HG02852 (cell line): Measurements from ENCODE around the gene TBL1Y.
"Not testable (repeated sequence)": the region's sequence is repeated elsewhere in the genome, so short reads cannot be mapped to it uniquely, and the experiment has no call there.

ENCODE experiments used
- ATAC-seq: cut with Tn5 transposase; IDR thresholded peaks from one replicate; pipeline ENCODE4 v1.9.1; 2021; ENCODE audit warnings: mild to moderate bottlenecking, moderate library complexity; ENCODE audit not compliant: unreplicated experiment

Gene TBL1Y

DNA sequence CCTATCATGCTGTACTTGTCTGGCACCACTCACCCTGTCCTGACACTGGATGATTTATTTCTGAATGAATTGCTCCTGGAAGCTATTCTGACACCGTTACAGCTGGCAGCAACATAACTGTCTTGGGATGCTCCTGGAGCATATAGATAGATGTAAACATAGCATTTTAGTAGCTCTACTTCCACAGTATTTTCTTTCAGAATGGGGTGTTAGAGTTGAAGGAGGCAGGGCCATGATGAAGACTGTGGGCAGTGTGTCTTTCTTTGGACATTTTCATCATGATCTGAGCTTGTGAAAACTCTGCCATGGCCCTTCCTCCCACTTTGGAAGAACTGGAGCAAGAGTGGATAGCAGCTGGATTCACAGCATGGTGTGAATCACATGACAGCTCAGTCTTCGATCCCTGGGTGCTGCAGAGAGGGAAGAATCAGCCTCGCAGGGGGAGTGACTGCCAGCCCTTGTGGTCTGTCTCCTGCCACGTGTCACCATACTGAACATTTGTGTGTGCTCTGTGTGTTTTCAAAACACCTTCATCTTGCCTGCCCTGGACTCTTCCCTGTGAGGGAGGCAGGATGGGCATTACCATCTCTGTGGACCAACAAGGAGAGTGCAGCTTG, 61.9 kb downstream of the TBL1Y start:
- ATAC-seq, result no peak

DNA sequence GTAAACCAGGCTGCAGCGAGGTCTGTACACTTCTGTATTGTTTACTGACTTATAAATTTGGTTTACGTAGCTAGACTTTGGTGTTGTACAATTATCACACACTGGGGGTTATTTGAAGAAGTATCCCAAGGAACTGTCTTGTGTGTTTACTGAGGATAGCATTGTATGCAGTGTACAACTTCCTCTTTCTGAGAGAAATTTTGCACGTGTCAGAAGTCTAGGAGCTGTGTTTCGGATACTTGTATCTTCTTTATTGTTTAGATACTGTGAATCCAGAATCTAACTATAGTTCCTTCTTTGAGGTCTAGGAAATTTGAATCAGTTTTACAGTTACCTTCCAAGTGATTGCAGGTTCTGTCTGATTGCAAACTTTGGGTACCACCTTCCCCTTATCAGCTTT, 64.5 kb downstream of the TBL1Y start:
- no peak for ATAC-seq

DNA sequence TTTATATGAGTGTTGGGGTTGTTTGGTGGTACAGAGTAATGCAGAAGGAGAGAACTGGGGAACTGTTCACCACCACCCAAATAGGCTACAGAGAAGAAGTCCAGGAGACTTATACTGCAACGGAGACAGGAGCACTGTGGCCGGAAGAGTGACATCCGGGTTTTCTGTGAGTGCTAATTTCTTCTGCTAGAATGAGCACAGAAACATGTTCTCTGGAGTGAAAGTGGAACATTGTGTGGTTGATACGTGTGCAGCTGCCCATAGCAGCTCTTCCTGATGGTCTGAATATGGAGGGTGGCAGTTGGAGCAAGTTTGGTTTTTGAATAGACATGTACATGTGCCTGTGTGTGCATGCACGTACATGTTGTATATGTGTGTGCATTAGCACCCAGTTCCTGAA, 67.3 kb downstream of the TBL1Y start:
- no peak for ATAC-seq

DNA sequence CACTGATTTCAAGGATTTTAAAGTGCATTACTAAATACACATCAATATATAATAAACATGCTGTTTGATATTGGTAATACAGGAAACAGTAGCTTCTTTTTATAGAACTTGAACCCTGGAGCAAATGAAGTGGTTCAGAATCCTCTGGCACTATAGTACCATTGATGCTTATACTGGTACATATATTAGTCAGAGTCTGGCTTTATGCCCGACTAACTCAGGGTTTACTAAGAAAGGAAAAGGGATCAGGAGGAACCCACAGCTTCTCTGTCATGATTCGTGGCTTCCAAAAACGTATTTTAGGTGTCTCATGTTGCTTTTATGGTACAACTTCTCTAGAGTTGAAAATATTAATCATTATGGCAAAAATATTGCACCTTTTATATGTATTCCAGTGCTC, 72.7 kb downstream of the TBL1Y start:
- no peak for ATAC-seq

DNA sequence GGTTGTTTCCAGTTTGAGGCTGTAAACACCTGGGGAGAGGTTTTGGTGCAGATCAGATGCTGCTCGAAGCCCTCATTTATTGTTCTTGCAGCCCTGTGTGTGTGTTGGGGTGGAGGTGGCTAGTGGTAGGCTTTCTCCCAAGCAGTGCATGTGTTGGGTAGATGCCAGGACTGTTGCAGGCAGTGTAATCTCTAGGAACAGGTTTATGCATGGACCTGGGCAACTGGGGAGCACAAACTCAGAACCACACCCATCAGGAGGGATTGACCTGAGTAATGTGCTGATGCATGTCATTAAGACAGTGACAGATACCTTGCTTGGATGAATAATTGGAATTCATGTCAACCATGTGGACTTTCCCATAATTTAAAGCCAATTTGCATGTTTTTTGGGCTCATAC, 77.3 kb downstream of the TBL1Y start:
- ATAC-seq, result no peak

DNA sequence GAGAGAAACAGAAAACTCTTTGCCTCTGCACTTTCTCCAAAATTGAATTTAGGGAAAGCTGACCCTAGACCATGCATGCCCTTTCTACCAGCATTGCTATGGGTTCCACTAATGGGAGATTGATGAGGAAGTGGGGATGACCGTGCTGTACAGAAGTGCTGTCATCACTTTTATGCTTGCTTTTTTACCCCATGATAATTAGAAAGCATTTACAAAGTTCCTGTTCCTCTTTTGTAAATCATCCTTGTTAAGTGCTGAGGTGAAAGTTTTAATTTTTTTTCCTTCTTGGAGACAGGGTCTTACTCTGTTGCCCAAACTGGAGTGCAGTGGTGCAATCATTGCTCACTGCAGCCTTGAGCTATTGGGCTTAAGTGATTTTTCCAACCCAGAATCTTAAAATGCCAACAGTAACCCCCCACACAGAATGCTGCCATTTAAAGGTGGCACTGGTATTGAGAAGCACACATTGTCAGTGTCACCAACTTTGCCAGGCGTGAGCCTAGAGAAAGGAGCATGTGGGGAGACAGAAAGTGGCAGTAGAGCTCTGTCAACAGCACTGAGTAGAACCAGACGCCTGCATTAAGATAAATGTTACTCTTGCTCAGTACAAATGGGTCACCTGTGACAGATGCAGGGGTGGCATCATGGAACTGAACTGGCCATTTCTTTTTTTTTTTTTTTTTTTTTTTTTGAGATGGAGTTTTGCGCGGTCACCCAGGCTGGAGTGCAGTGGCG, 79.6 kb downstream of the TBL1Y start:
- ATAC-seq, result no peak

DNA sequence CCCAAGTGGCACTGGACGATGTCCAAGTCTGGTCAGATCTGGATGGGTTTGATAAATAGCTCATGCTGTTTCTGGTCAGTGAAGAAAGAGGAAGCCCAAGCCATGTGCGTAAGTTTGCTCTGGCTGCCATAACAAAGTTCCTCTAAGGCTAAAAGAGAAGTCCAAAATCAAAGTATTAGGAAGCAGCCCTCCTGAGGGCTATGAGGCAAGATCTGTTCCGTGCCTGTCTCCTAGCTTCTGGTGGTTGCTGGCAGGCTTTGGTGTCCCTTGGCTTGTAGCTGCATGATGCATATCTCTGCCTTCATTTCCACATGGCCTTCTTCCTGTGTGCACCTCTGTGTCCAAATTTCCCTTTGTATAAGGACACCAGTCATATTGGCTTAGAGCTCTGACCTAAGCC, 81.5 kb downstream of the TBL1Y start:
- no peak for ATAC-seq

DNA sequence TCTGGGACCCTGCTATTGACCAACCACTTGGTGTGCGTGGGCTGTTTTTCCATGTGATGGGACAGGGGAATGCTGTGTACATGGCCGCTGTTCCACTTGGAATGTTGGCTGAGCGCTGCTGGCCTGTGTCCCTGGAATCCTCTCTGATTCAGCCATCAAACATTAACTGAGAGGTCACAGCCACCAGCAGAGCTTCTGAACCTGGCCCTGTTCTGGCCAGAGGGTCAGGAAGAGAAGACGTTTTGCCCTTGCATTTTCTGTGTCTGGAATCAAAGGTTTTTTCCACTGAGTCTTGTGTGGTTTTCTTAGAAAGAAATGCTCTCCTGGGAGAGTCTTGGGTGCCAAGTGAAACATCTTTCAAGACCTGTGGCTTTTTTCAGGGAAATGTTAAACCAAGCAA, 85.5 kb downstream of the TBL1Y start:
- no peak for ATAC-seq

DNA sequence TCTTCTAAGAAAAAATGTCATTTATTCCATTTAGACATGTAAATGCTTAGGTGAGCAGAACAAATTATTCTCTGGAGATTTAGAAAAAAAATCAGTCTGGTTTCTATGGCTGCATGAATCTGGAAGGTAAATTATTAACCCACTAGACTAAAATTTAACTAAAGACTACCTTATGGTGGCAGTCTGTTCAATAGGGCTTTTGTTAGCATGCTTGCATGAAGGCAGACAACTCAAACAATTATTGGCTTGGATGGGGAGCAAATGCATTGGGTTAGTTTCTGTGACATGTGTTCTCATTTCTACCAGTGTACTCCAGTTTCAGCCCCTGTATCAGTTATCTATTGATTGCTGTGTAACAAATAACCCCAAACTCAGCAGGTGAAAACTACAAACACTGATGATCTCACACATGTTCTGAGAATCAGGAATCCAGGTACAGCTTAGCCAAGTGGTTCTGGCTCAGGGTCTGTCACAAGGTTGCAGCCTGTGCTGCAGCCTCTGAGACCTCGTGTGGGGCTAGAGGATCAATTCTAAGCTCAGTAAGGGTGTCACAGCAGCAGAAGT, 87.1 kb downstream of the TBL1Y start:
- ATAC-seq, result no peak

DNA sequence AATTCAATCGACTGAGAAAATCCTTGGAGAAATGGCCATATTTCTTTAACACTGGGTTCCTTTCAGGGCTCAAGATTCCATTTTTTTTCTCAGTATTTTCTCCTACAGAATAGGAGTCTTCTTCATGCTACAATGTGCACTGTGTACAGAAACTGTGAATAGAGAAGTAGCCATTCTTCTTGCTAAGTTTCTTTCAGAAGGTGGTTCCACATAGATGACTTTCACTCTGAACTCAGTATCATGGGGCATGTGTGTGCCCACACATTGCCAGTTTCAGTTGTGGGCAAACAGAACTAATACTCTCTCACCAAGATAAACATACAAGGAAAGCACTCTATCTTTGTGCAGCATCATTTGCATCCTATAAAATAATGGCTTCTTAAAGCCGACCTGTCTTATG, 89.4 kb downstream of the TBL1Y start:
- no peak for ATAC-seq

DNA sequence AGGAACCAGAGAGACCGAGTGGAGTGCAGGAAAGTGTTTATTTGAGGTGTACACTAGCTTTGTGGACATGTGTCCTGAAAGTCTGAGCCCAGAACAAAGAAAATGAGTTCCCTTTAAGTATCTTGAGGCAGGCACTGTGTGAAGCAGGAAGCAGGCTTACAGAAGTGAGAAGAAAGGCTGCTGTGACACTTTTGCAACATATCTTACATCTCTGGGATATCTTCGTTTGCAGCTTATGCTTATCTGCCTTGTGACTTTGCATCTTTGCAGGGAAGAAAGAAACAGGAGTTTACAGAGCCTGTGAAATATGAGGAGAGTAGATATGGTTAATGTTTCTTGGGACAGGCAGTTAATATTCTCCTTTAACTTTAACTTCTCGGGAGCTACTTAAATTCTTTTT, 92.1 kb downstream of the TBL1Y start:
- no peak for ATAC-seq

DNA sequence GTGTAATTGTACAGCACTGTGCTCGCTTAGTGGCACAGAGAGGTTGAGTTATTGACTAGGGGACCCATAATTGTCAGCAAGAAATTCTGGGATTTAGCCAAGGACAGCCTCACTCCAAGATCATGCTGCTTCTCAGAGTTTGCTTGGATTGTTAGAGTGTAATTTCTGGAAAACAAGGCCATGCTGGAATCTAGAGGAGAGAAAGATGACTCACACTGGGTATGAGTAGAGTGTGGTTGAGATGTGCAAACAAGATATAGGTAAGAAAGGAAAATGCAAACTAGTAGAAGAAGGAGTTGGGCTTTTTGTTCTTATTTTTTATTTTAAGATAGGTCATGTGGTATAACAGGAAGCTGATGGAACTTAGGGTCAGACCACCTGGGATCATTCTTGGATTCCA, 97.4 kb downstream of the TBL1Y start:
- ATAC-seq, result no peak

DNA sequence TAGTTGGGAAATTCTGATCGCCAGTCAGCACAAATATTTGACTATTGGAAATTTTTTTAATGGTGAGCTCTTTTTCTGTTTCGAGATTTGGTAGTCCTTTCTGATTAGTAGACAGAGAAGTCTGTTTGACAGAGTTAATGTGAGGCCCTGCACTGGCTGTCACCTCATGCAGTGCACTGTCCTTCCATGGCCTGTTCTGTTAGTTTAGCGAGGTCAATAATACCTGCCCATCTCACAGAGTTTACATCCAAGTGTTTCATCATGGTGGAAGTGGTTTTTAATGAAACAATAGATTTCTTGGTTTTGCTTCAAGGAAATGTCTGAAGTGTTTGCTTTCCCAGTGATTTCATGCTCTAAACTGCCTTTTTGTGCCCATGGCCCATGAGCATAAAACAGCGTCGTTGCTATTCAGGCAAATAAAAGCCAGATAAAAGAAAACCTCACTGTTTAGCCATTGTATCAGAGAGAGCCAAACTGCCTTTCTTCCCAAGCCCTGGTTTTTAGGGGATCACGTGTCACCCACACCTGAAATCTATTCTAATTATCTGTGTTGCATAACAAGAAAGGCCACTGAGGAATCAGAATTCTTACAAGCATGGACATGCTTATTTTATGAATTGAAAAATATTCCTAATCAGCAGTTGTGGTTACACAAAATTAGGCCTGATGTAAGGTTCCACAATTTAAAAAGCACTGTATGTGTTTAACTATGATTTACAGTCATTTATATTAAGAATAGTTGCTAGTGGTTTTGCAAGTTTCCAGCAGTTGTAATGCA, 98.3 kb downstream of the TBL1Y start:
- no peak for ATAC-seq

DNA sequence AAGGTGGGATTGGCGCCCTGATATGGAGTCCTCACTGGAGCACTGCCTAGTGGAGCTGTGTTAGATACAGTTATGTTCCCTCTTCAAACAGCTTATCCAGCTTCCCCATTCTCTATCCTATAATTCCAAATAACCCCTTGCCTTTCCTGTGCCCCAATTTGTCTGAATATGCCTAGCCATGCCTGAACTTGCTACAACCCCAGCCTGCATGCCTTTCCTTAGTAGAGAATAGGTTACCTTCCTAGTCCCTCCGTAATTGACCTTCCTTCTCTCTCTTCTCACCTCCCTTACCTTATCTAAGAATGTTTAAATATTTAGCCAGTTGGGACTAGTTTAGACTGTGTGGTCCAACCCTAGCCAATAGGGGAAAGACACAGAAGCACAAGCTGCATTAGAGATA, 102.6 kb downstream of the TBL1Y start:
- no peak for ATAC-seq

DNA sequence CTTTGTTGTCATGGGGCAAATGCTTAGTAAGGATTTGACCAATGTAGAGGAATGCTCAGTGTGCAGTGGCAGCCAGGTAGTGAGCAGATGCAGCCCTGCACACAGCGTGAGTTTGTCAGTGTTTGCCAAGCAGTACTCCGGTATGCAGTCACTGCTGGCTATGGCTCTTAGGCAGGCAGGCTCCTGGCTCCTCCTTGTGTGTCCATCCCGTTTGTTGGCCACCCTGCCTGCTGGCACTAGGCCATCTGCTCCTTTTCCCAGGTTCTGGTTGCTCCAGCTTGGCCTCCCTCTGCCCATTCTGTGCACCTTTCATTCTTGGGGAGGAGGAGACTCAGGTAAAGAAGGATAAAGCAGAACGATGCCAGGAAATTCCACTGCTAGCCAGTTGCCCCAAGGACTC, 106.0 kb downstream of the TBL1Y start:
- no peak for ATAC-seq

DNA sequence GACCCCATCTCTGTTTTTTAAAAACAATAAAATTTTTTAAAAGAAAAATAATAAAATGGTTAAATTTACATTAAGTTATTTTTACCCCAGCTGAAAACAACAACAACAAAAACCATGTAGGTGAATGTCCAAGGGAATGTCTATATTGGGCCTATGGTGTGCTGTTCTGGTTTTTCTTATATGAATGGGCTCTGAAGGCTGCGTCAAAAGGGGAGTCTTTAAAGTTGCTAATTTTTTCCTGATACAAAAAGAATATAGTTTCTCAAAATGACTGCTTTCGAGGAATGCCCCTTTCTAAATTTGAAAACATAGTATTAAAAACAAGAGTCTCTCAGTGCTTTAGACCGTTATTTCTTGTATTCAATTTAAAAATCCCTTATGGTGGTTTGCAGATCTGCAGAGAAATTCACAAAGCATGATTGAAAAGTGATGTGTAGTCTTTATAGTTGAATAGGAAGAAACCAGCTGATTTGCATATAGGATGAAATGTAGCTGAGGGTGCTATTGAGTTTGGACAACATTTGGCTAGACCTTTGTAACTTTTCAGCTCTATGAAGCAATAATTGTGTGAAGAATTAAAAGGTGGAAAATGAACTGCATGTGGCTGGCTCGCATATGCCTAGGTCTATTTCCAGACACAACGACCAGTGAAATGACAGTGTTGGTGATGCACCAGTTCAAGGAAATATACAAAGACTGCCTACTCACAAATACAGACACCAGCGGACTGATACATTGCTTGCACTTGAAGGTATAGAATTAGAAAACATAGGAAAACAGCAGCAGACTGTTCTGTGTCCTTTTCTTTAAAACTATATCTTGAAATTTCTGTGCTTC, 107.0 kb downstream of the TBL1Y start:
- ATAC-seq, result no peak

DNA sequence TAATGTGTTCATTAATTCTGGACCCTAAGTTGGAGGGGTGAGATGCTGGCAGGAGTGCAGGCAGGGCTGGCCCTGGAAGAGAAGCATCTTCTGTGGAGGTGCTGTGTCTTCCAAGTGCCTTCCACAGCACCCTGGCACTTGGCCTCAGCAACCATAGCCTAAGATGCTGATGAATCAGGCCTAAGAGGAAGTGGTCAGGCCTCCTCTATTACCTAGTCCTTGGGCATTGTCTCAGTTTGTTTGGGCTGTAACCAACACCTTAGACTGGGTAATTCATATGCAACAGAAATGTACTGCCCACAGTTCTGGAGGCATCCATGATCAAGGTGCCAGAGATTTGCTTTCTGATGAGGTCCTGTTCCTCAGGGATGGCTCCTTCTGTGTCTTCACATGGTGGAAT, 128.5 kb downstream of the TBL1Y start:
- no peak for ATAC-seq

DNA sequence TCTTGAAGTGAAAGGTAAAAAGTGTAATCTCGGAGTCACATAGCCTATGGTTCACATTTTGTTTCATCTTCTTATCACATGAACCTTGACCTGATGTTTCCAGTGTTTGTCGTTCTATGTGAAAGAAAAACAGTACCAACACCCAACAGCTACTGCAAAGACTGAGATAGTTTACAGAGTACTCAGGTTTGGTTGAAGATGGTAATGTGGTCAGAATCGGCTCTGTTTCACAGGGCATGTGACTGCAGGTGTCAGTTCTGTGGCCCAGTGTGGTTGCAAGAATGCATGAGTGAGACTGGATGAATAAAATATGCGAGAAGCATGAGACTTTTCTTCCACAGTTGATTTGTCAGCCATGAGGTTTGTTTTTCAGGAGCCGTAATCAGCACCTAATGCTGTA, 130.2 kb downstream of the TBL1Y start:
- ATAC-seq, result no peak

DNA sequence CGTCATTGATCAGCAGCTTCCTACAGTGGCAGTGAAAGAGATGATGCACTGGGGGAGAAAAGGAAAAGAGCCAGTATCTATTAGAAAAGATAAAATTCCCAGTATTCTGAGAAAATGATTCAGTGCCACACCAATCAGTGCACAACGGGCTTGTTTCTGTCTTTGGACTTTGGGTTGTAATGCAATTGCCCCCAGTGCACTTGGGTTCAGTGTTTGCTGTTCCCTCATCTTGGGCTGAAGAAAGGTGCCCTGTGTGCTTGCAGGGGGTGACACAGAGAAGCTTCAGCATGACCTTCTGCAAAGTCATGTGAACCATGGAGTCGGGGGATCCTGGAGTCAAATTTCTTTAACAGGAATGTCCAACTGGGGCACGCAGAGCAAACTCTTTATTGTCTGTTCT, 131.5 kb downstream of the TBL1Y start:
- ATAC-seq, result no peak

DNA sequence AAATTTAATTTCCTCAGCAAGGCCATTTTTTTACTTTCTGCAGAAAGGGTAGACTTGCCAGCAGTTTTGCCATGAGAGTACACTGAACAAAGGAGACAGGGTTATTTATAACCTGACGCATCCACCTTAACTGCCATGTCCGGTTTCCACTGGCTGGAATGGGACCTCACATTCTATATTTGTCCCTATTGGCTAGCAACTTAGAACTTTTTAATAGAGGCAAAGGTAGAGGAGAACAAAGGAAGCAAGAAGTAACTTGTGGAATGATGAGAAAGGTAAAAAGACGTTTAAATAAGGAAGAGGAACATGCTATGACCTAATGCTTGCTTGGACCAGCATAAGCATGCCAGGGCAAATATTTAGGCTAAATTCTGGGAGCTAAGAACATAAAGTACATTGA, 142.0 kb downstream of the TBL1Y start:
- ATAC-seq, result not testable (repeated sequence)

DNA sequence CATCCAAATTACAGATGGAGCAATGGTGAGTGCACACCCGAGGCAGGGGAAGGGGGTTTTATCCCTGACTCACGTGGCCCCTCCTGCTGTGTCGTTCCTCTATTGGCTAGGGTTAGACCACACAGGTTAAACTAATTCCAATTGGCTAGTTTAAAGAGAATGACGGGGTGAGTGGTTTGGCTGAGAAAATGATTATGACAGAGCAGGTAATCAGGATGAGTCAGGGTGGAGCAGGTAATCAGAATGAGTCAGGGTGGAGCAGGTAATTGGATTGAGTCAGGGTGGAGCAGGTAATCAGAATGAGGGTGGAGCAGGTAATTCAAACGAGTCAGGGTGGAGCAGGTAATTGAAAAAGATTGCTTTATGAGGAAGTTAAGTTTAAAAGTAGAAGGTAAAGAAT, 146.4 kb downstream of the TBL1Y start:
- no peak for ATAC-seq
